Caco-2 (cell line): ENCODE data around the gene RANGRF. TPM values are rescaled to one million over a fixed set of nuclear protein-coding genes. Genes with fewer than 3 reads are reported as not detected.
A peak's percentile ranks its signal among the peaks of the same experiment; 100 is the strongest.

ENCODE experiments used
- BruUV-seq: library from RNA; stranded (reverse); fragments of 400-500 nt; replicated peaks from 2 replicates; lab custom pipeline; 2021; lab: Mats Ljungman, UMichigan
- CTCF ChIA-PET: fragments of 300-600 bp; sonication (Branson Sonifier 250); formaldehyde crosslinking; loops from one replicate; lab custom pipeline; 2022; ENCODE audit warnings: antibody characterized with exemption; lab: Charles Lee
- POLR2A ChIA-PET: fragments of 300-600 bp; sonication (Branson Sonifier 250); formaldehyde crosslinking; loops from one replicate; lab custom pipeline; 2022; ENCODE audit warnings: antibody characterized with exemption; lab: Charles Lee
- DNase-seq, 2 experiments: peaks; one replicate each; pipeline versions ENCODE4 v3.0.0 to v3.0.0-alpha.2; 2020 to 2022
- H3K27me3 ChIP-seq: replicated peaks from 2 replicates; pipeline ENCODE4 v1.6.0; 2011; ENCODE audit warnings: low read length; ENCODE audit not compliant: control insufficient read depth, insufficient read depth
- H3K36me3 ChIP-seq: 2 replicates; pipeline ENCODE4 v1.5.1; 2011; ENCODE audit warnings: low read length; ENCODE audit not compliant: control insufficient read depth, insufficient read depth
- H3K4me1 ChIP-seq: fragments of 250-450 bp; sonication (Bioruptor Pico); 2 replicates; pipeline ENCODE4 v1.5.1; 2020; ENCODE audit warnings: mild to moderate bottlenecking
- H3K4me3 ChIP-seq: 2 replicates; pipeline ENCODE4 v1.5.1; 2011; ENCODE audit warnings: low read depth, mild to moderate bottlenecking, control low read depth, low read length
- H3K9me3 ChIP-seq: fragments of 250-450 bp; sonication (Bioruptor Pico); 2 replicates; pipeline ENCODE4 v1.5.1; 2020; ENCODE audit warnings: mild to moderate bottlenecking, moderate library complexity
- H3K27ac Mint-ChIP-seq: one replicate; pipeline ENCODE4 v1.8.0; 2022; ENCODE audit warnings: mixed read lengths; ENCODE audit not compliant: unreplicated experiment
- H3K27me3 Mint-ChIP-seq: one replicate; pipeline ENCODE4 v1.8.0; 2022; ENCODE audit warnings: mixed read lengths; ENCODE audit not compliant: insufficient read depth, unreplicated experiment
- H3K36me3 Mint-ChIP-seq: one replicate; pipeline ENCODE4 v1.8.0; 2022; ENCODE audit warnings: mild to moderate bottlenecking, mixed read lengths; ENCODE audit not compliant: insufficient read depth, unreplicated experiment
- H3K4me1 Mint-ChIP-seq: one replicate; pipeline ENCODE4 v1.8.0; 2022; ENCODE audit warnings: low read depth, mixed read lengths; ENCODE audit not compliant: unreplicated experiment
- H3K4me3 Mint-ChIP-seq: one replicate; pipeline ENCODE4 v1.8.0; 2022; ENCODE audit warnings: mild to moderate bottlenecking, moderate library complexity, mixed read lengths; ENCODE audit not compliant: unreplicated experiment
- H3K9me3 Mint-ChIP-seq: one replicate; pipeline ENCODE4 v1.8.0; 2022; ENCODE audit warnings: mixed read lengths; ENCODE audit not compliant: unreplicated experiment
- CTCF ChIP-seq, 2 experiments: fragments of 200-600 bp in 1 of 2; IDR thresholded peaks; 1 replicate in 1 of 2; 2 replicates in 1 of 2; pipeline versions ENCODE4 v1.5.1 to v1.8.0; 2011 to 2022; ENCODE audit warnings: antibody characterized with exemption in 1 of 2, control low read depth in 1 of 2, inconsistent platforms in 1 of 2, low read depth in 1 of 2, low read length in 1 of 2, mild to moderate bottlenecking in 1 of 2, moderate library complexity in 1 of 2; ENCODE audit not compliant: insufficient read depth in 1 of 2, severe bottlenecking in 1 of 2, unreplicated experiment in 1 of 2
- intact Hi-C: fragments of 100-400 bp; cut with micrococcal nuclease; formaldehyde crosslinking; loops from one replicate; pipeline ENCODE4 v1.10.0; 2022; ENCODE audit not compliant: unreplicated experiment
- total RNA-seq: library from RNA; stranded (reverse); gene quantifications from 2 replicates; pipeline ENCODE4 v1.2.3, GENCODE V29; 2022

The RANGRF gene
- total RNA-seq, 1 experiment from 2014 or later, result 13.2 TPM

GRCh38 chr17:8253801-8254200 lies 34.7 kb upstream of the RANGRF start:
- Histone ChIP-seq H3K36me3 (no peaks in the 10 kb centered on the region), H3K4me3 (no peak overlapping the region), H3K27me3 (no peaks in the 10 kb centered on the region), H3K9me3 (no peaks in the 10 kb centered on the region), H3K4me1 (no peaks in the 10 kb centered on the region)
- intact Hi-C loops, result loop anchor here (1.0 kb wide), 1 partner anchor 46 kb away; no protein-coding TSS in a partner anchor
- BruUV-seq, result no TSS peak
- H3K4me1 Mint-ChIP-seq, result peaks cover 9% of the 10 kb centered on the region
- H3K27me3 Mint-ChIP-seq, result no peaks in the 10 kb centered on the region
- peak in 1 of 2 experiments; percentile 47 for DNase-seq
- no peak overlapping the region for H3K4me3 Mint-ChIP-seq
- H3K36me3 Mint-ChIP-seq, result peaks cover 25% of the 10 kb centered on the region
- no peaks in the 10 kb centered on the region for H3K9me3 Mint-ChIP-seq
- H3K27ac Mint-ChIP-seq, result no peak overlapping the region
- POLR2A ChIA-PET, result interaction anchor here (1.5 kb wide), 1 partner anchor 41 kb away, joined by 3 read pairs; the partner anchor contains the start of gene SLC25A35
- CTCF ChIA-PET, result interaction anchor here (1.0 kb wide), 1 partner anchor 47 kb away, joined by 4 read pairs; no protein-coding TSS in a partner anchor
- peak; percentile 22 to 51 for TF ChIP-seq CTCF (IDR thresholded peaks at IDR 0.05; ENCODE audit: insufficient read depth in 1 of 2, low read depth in 1 of 2, low read length in 1 of 2, severe bottlenecking in 1 of 2, unreplicated experiment in 1 of 2)

GRCh38 chr17:8254881-8255280 lies 33.6 kb upstream of the RANGRF start:
- BruUV-seq, result no TSS peak
- H3K27ac Mint-ChIP-seq, result no peak overlapping the region
- Histone ChIP-seq H3K36me3 (no peaks in the 10 kb centered on the region), H3K27me3 (no peaks in the 10 kb centered on the region), H3K4me3 (no peak overlapping the region), H3K4me1 (no peaks in the 10 kb centered on the region), H3K9me3 (no peaks in the 10 kb centered on the region)
- H3K27me3 Mint-ChIP-seq, result no peaks in the 10 kb centered on the region
- ChIA-PET CTCF (interaction anchor here (1.6 kb wide), 1 partner anchor 46 kb away, joined by 4 read pairs; no protein-coding TSS in a partner anchor), POLR2A (interaction anchor here (1.5 kb wide), 1 partner anchor 40 kb away, joined by 3 read pairs; the partner anchor contains the start of gene SLC25A35)
- intact Hi-C loops, result loop anchor here (1.0 kb wide), 1 partner anchor 45 kb away; no protein-coding TSS in a partner anchor
- no peak overlapping the region for H3K4me3 Mint-ChIP-seq
- TF ChIP-seq CTCF (IDR thresholded peaks at IDR 0.05; ENCODE audit: insufficient read depth in 1 of 2, low read depth in 1 of 2, low read length in 1 of 2, severe bottlenecking in 1 of 2, unreplicated experiment in 1 of 2), result no peak
- H3K36me3 Mint-ChIP-seq, result peaks cover 16% of the 10 kb centered on the region
- peaks cover 9% of the 10 kb centered on the region for H3K4me1 Mint-ChIP-seq
- DNase-seq, result no peak
- H3K9me3 Mint-ChIP-seq, result no peaks in the 10 kb centered on the region

- Histone ChIP-seq H3K9me3 (no peaks in the 10 kb centered on the region), H3K4me1 (no peaks in the 10 kb centered on the region), H3K27me3 (no peaks in the 10 kb centered on the region), H3K4me3 (no peak overlapping the region), H3K36me3 (no peaks in the 10 kb centered on the region)
- no peak for TF ChIP-seq CTCF (IDR thresholded peaks at IDR 0.05; ENCODE audit: insufficient read depth in 1 of 2, low read depth in 1 of 2, low read length in 1 of 2, severe bottlenecking in 1 of 2, unreplicated experiment in 1 of 2)
- peaks cover 19% of the 10 kb centered on the region for H3K36me3 Mint-ChIP-seq
- no TSS peak for BruUV-seq
- ChIA-PET POLR2A (no interaction called here), CTCF (interaction anchor here (1.6 kb wide), 1 partner anchor 46 kb away, joined by 4 read pairs; no protein-coding TSS in a partner anchor)
- peaks cover 2% of the 10 kb centered on the region for H3K4me1 Mint-ChIP-seq
- intact Hi-C loops, result no loop called here
- H3K4me3 Mint-ChIP-seq, result no peak overlapping the region
- H3K9me3 Mint-ChIP-seq, result no peaks in the 10 kb centered on the region
- H3K27me3 Mint-ChIP-seq, result no peaks in the 10 kb centered on the region
- no peak overlapping the region for H3K27ac Mint-ChIP-seq
- DNase-seq, result no peak
Measured at GRCh38 chr17:8255499-8255898, 33.0 kb upstream of the RANGRF start.
